HFF-Myc (cell line): ENCODE measurements around the gene ATCAY.

ENCODE experiments used
- DNase-seq: peaks from one replicate; pipeline ENCODE4 v3.0.0-alpha.2; 2011; ENCODE audit warnings: low read depth; ENCODE audit errors: extremely low read depth
- H3K4me3 ChIP-seq: replicated peaks from 2 replicates; pipeline ENCODE4 v1.5.1; 2011; ENCODE audit warnings: low read depth, mild to moderate bottlenecking, control low read depth, low read length
- CTCF ChIP-seq: IDR thresholded peaks from 2 replicates; pipeline ENCODE4 v1.5.1; 2012; ENCODE audit warnings: mild to moderate bottlenecking, low read depth, low read length, control low read depth; ENCODE audit errors: missing control alignments

ATCAY gene

DNA sequence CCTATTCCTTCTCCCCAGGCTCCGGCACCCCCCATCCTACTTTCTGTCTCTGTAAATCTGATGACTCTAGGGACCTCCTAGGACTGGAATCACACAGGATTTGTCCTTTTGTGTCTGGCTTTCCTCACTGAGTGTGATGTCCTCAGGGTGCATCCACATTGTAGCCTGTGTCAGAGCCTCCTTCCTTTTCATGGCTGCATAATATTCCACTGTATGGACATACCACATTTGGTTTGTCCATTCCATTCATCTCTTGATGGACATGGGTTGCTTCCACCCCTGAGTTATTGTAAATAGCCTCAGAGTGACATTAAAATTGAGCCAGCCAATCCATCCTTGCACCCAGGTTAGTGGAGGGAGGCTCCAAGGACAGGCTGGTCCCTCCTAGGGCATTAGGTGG, 29.6 kb downstream of the ATCAY start:
- no peak for TF ChIP-seq CTCF
- H3K4me3 ChIP-seq = no peak overlapping the region
- no peak for DNase-seq

- DNase-seq = no peak
- H3K4me3 ChIP-seq = no peak overlapping the region
- TF ChIP-seq CTCF = no peak
Measured at GRCh38 chr19:3914199-3914598, 33.7 kb downstream of the ATCAY start.

GRCh38 chr19:3916033-3916432, 35.5 kb downstream of the ATCAY start:
- H3K4me3 ChIP-seq = no peak overlapping the region
- DNase-seq = no peak
- no peak for TF ChIP-seq CTCF

- no peak for DNase-seq
- TF ChIP-seq CTCF = no peak
Measured at GRCh38 chr19:3919793-3920192, 39.3 kb downstream of the ATCAY start.

DNA sequence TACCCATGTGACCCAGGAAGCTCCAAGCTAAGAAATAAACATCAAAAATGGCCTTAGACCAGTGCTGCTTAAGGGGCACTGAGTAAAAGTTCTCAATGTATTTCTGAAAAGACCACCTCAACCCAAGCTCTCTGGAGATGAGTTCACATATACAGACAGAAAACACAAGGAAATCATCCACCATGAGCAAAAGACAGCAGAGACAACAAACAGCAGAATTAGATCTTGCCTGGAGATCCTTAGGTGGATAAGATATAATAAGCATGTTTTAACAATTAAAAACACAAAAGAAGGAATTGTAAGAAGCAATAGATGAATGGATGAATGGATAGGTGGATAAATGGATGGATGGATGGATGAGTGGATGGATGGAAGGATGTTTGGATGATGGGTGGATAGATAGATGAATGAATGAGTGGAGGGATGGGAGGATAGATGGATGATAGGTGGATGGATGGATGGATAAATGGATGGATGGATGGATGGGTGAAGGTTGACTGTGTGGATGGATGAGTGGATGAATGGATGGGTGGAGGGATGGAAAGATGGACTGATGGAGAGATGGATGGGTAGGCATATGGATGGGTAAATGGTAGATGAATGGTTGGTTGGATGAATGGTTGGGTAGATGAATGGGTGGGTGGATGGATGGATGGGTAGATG, 42.7 kb downstream of the ATCAY start:
- H3K4me3 ChIP-seq = no peak overlapping the region
- TF ChIP-seq CTCF = no peak
- no peak for DNase-seq

More at GRCh38 chr19:3919793-3920192, 39.3 kb downstream of the ATCAY start:
- H3K4me3 ChIP-seq = no peak overlapping the region

- no peak overlapping the region for H3K4me3 ChIP-seq
- DNase-seq = no peak
- TF ChIP-seq CTCF = no peak
Measured at GRCh38 chr19:3923912-3924311, 43.4 kb downstream of the ATCAY start.

GRCh38 chr19:3931041-3931440, 50.6 kb downstream of the ATCAY start:
- TF ChIP-seq CTCF = no peak
- DNase-seq = no peak
- H3K4me3 ChIP-seq = no peak overlapping the region
